SK-N-MC (cell line): ENCODE data around the gene MOCOS.
"Not testable (repeated sequence)": the region's sequence is repeated elsewhere in the genome, so short reads cannot be mapped to it uniquely, and the experiment has no call there.

Experiments used
- DNase-seq: peaks from one replicate; pipeline ENCODE4 v3.0.0-alpha.2; 2011; ENCODE audit warnings: low read depth, low spot score
- H3K27ac ChIP-seq: fragments of 200-600 bp; sonication (generic); 2 replicates; pipeline ENCODE4 v1.5.1; 2016; ENCODE audit warnings: mixed run types
- H3K36me3 ChIP-seq: fragments of 200-600 bp; sonication (generic); 2 replicates; pipeline ENCODE4 v1.6.1; 2017; ENCODE audit warnings: antibody characterized with exemption, low read length, mixed read lengths; ENCODE audit not compliant: insufficient read depth
- H3K4me3 ChIP-seq: fragments of 200-600 bp; sonication (generic); 2 replicates; pipeline ENCODE4 v1.5.1; 2016
- H3K9ac ChIP-seq: fragments of 200-600 bp; sonication (generic); 2 replicates; pipeline ENCODE4 v1.8.0; 2017; ENCODE audit warnings: mixed run types, mixed read lengths; ENCODE audit not compliant: insufficient read length
- H3K9me3 ChIP-seq: fragments of 200-600 bp; sonication (generic); 2 replicates; pipeline ENCODE4 v1.6.1; 2017; ENCODE audit warnings: low read depth, mild to moderate bottlenecking, antibody characterized with exemption, low read length, moderate library complexity, mixed read lengths
- EZH2 ChIP-seq: fragments of 200-600 bp; sonication (generic); IDR thresholded peaks from one replicate; pipeline ENCODE4 v1.6.1; 2017; ENCODE audit warnings: antibody characterized with exemption
- FOXP2 ChIP-seq: optimal IDR thresholded peaks from 2 replicates; pipeline ENCODE3; 2011; ENCODE audit warnings: mild to moderate bottlenecking, moderate library complexity; ENCODE audit not compliant: insufficient read depth; ENCODE audit errors: extremely low read length, control extremely low read depth
- POLR2AphosphoS5 ChIP-seq: IDR thresholded peaks from 2 replicates; pipeline ENCODE4 v1.6.1; 2012; ENCODE audit warnings: mild to moderate bottlenecking, low read depth, low read length, borderline replicate concordance

The MOCOS gene

GRCh38 chr18:36203360-36203895 lies 16.1 kb downstream of the MOCOS start:
- no peak for TF ChIP-seq EZH2
- no peak for TF ChIP-seq FOXP2
- DNase-seq: no peak
- H3K36me3 ChIP-seq: no peaks in the 10 kb centered on the region

GRCh38 chr18:36205166-36205565 lies 17.9 kb downstream of the MOCOS start:
- Histone ChIP-seq H3K4me3 (no peak overlapping the region), H3K9me3 (no peaks in the 10 kb centered on the region), H3K9ac (no peak overlapping the region), H3K36me3 (no peaks in the 10 kb centered on the region), H3K27ac (no peak overlapping the region)
- DNase-seq: no peak
- TF ChIP-seq POLR2AphosphoS5 (no peak), EZH2 (no peak), FOXP2 (no peak)

More at GRCh38 chr18:36203360-36203895, 16.1 kb downstream of the MOCOS start:
- no peaks in the 10 kb centered on the region for H3K9me3 ChIP-seq
- no peak overlapping the region for H3K4me3 ChIP-seq
- no peak overlapping the region for H3K9ac ChIP-seq
- H3K27ac ChIP-seq: no peak overlapping the region

DNA sequence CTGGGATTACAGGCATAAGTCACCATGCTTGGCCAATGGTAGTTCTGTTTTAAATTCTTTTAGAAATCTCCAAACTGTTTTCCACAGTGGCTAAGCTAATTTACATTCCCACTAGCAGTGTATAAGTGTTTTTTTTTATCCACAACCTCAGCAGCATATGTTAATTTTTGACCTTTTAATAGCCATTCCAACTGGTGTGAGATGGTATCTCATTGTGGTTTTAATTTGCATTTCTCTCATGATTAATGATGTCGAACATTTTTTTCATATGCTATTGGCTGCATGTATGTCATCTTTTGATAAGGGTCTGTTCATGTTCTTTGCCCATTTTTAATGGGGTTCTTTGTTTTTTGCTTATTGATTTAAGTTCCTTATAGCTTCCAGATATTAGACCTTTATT lies 20.0 kb downstream of the MOCOS start:
- no peak overlapping the region for H3K27ac ChIP-seq
- no peak overlapping the region for H3K9ac ChIP-seq
- H3K36me3 ChIP-seq: no peaks in the 10 kb centered on the region
- no peak for TF ChIP-seq POLR2AphosphoS5
- no peak for TF ChIP-seq EZH2
- no peak for TF ChIP-seq FOXP2
- no peak for DNase-seq
- H3K4me3 ChIP-seq: no peak overlapping the region
- H3K9me3 ChIP-seq: no peaks in the 10 kb centered on the region

DNA sequence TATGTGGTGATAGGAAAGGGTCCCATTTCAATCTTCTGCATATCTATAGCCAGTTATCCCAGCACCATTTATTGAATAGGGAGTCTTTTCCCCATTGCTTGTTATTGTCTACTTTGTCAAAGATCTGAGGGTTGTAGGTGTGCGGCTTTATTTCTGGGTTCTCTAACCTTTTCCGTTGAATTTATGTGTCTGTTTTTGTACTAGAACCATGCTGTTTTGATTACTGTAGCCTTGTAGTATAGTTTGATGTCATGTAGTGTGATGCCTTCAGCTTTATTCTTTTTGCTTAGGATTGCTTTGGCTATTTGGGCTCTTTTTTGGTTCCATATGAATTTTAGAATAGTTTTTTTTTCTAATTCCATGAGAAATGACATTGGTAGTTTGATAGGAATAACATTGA lies 20.7 kb downstream of the MOCOS start:
- not testable (repeated sequence) for H3K4me3 ChIP-seq, H3K9ac ChIP-seq, H3K27ac ChIP-seq, H3K9me3 ChIP-seq, DNase-seq, H3K36me3 ChIP-seq

- H3K9me3 ChIP-seq: no peaks in the 10 kb centered on the region
- no peak for DNase-seq
- no peak overlapping the region for H3K4me3 ChIP-seq
- TF ChIP-seq FOXP2: no peak
- TF ChIP-seq POLR2AphosphoS5: no peak
- TF ChIP-seq EZH2: no peak
- H3K9ac ChIP-seq: no peak overlapping the region
- H3K27ac ChIP-seq: no peak overlapping the region
- no peaks in the 10 kb centered on the region for H3K36me3 ChIP-seq
These were observed 24.3 kb downstream of the MOCOS start for GRCh38 chr18:36211612-36212065.

GRCh38 chr18:36212301-36213171 lies 25.2 kb downstream of the MOCOS start:
- H3K4me3 ChIP-seq: no peak overlapping the region
- DNase-seq: no peak
- H3K9ac ChIP-seq: no peak overlapping the region
- H3K36me3 ChIP-seq: no peaks in the 10 kb centered on the region
- TF ChIP-seq EZH2 (no peak), FOXP2 (no peak), POLR2AphosphoS5 (no peak)
- H3K27ac ChIP-seq: no peak overlapping the region
- H3K9me3 ChIP-seq: no peaks in the 10 kb centered on the region

DNA sequence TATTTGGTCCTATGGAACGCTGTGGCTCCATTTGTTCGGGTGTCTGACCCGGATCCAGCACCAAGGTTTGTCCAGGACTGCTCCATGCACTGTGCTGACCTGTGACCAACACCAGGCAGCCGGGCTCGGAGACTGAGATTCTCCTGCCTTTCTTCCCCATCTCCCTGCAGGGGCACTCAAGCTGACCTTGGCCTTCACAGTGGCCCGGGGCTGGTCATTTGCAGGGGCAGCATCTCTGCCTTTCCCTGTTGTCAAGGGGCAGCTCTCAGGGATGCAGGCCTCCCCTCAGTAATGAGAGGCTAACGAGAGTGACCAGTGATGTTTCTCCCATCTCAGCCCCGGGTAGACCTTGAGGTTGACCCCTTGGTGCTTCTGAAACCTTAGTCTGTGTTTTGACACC lies 27.5 kb downstream of the MOCOS start:
- Histone ChIP-seq H3K36me3 (no peaks in the 10 kb centered on the region), H3K4me3 (no peak overlapping the region), H3K9ac (no peak overlapping the region), H3K27ac (no peak overlapping the region), H3K9me3 (no peaks in the 10 kb centered on the region)
- DNase-seq: no peak
- TF ChIP-seq POLR2AphosphoS5 (no peak), EZH2 (no peak), FOXP2 (no peak)

DNA sequence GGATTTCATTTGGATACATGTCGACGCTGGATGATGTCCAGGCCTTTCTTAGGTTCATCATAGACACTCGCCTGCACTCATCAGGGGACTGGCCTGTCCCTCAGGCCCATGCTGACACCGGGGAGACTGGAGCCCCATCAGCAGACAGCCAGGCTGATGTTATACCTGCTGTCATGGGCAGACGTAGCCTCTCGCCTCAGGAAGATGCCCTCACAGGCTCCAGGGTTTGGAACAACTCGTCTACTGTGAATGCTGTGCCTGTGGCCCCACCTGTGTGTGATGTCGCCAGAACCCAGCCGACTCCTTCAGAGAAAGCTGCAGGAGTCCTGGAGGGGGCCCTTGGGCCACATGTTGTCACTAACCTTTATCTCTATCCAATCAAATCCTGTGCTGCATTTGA lies 28.3 kb downstream of the MOCOS start:
- DNase-seq: no peak
- Histone ChIP-seq H3K9me3 (no peaks in the 10 kb centered on the region), H3K36me3 (no peaks in the 10 kb centered on the region), H3K27ac (no peak overlapping the region), H3K4me3 (no peak overlapping the region), H3K9ac (no peak overlapping the region)
- TF ChIP-seq EZH2: no peak
- no peak for TF ChIP-seq POLR2AphosphoS5
- no peak for TF ChIP-seq FOXP2

- Histone ChIP-seq H3K36me3 (no peaks in the 10 kb centered on the region), H3K27ac (no peak overlapping the region), H3K9me3 (no peaks in the 10 kb centered on the region), H3K9ac (no peak overlapping the region), H3K4me3 (no peak overlapping the region)
- no peak for TF ChIP-seq FOXP2
- no peak for TF ChIP-seq POLR2AphosphoS5
- TF ChIP-seq EZH2: no peak
- DNase-seq: no peak
These were observed 30.1 kb downstream of the MOCOS start for GRCh38 chr18:36217348-36217747.
